ENCODE data around the gene DLGAP1. TPM values are rescaled to one million over a fixed set of nuclear protein-coding genes. Genes with fewer than 3 reads are reported as not detected.

The DLGAP1 gene
- total and polyA plus RNA-seq, 2 experiments from 2014 or later, result 17.0 to 48.5 TPM

DNA sequence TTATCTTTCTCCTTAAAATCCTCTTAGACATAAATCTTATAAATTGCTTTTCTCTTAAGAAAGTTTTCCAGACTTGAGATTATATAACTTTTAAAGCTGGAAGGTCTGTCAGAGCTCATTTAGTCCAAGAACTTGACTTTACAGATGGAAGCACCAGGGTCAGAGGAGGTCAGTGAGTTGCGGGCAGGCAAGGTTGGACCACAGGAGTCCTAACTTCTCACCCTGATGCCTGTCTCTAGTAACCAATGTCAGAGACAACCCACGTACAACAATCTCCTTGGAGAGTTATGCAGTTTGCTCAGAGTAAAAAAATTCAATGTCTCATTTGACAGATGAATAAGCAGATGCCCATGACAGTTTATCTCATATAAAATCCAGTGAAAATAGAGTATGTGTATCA, 203.9 kb downstream of the DLGAP1 start:
- H3K27me3 ChIP-seq (ENCODE audit: insufficient read depth), result no peaks in the 10 kb centered on the region
- 0 out of 2 replicates have a peak, but pooled peaks cover 2% of the 10 kb centered on the region for H3K79me2 ChIP-seq (replicated peaks; ENCODE audit: insufficient read depth)
- 0 out of 2 replicates have a peak, but pooled peaks cover 7% of the 10 kb centered on the region for H3K4me1 ChIP-seq (ENCODE audit: insufficient read depth)
- no peaks in the 10 kb centered on the region for H3K9me2 ChIP-seq (ENCODE audit: insufficient read depth)
- peaks cover 47% of the 10 kb centered on the region for H3K4me1 Mint-ChIP-seq
- 0 out of 2 replicates have a peak, but pooled peaks cover 3% of the 10 kb centered on the region for H4K20me1 ChIP-seq (replicated peaks; ENCODE audit: insufficient read depth)
- no peaks in the 10 kb centered on the region for H3K36me3 Mint-ChIP-seq (ENCODE audit: low read depth)
- TF ChIP-seq JUNB (IDR thresholded peaks at IDR 0.05; ENCODE audit: unreplicated experiment), result no peak
- H3K4me3 ChIP-seq, result no peak overlapping the region
- H3K4me3 Mint-ChIP-seq, result no peak overlapping the region
- no peaks in the 10 kb centered on the region for H3F3A ChIP-seq (replicated peaks; ENCODE audit: low read depth)
- no peaks in the 10 kb centered on the region for H3K36me3 ChIP-seq (ENCODE audit: insufficient read depth)
- H3K27ac ChIP-seq (ENCODE audit: low read depth), result no peak overlapping the region
- H3K4me2 ChIP-seq, result no peak overlapping the region
- DNase-seq (ENCODE audit: low spot score) (no peak), ATAC-seq (no peak)
- no peak overlapping the region for H2AFZ ChIP-seq
- no peaks in the 10 kb centered on the region for H3K27me3 Mint-ChIP-seq (ENCODE audit: insufficient read depth, low read depth, poor library complexity)
- H3K9me3 Mint-ChIP-seq, result no peaks in the 10 kb centered on the region
- no peak overlapping the region for H3K27ac Mint-ChIP-seq

DNA sequence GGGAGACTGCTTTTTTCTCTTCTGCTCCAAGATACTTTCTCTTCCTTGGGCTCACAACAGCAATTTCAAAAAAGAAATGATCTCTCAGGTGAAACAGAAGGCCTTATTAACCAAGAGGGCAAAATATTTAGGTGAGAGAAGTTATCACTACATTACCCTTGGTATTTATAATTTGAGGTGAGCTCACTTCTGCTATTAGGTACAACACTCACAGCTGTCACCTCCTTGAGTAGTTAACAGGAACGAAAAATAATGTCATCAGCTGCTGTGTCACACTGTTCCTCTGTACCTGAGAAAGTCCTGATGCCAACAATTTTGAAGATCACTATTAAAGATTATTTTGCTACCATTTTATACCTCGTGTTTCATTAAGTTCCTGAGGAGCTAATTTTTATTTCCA, 205.0 kb downstream of the DLGAP1 start:
- no peaks in the 10 kb centered on the region for H3K36me3 ChIP-seq (ENCODE audit: insufficient read depth)
- H3K4me2 ChIP-seq, result no peak overlapping the region
- H3K79me2 ChIP-seq (replicated peaks; ENCODE audit: insufficient read depth), result 0 out of 2 replicates have a peak, but pooled peaks cover 2% of the 10 kb centered on the region
- no peaks in the 10 kb centered on the region for H3K27me3 ChIP-seq (ENCODE audit: insufficient read depth)
- no peak for ATAC-seq
- H2AFZ ChIP-seq, result no peak overlapping the region
- Mint-ChIP-seq H3K36me3 (ENCODE audit: low read depth) (no peaks in the 10 kb centered on the region), H3K4me1 (peaks cover 45% of the 10 kb centered on the region), H3K9me3 (no peaks in the 10 kb centered on the region), H3K27me3 (ENCODE audit: insufficient read depth, low read depth, poor library complexity) (no peaks in the 10 kb centered on the region), H3K4me3 (no peak overlapping the region), H3K27ac (no peak overlapping the region)
- no peak overlapping the region for H3K27ac ChIP-seq (ENCODE audit: low read depth)
- 0 out of 2 replicates have a peak, but pooled peaks cover 3% of the 10 kb centered on the region for H4K20me1 ChIP-seq (replicated peaks; ENCODE audit: insufficient read depth)
- H3K9me2 ChIP-seq (ENCODE audit: insufficient read depth), result no peaks in the 10 kb centered on the region
- no peak for DNase-seq (ENCODE audit: low spot score)
- H3K4me3 ChIP-seq, result no peak overlapping the region
- 0 out of 2 replicates have a peak, but pooled peaks cover 7% of the 10 kb centered on the region for H3K4me1 ChIP-seq (ENCODE audit: insufficient read depth)
- H3F3A ChIP-seq (replicated peaks; ENCODE audit: low read depth), result no peaks in the 10 kb centered on the region
- no peak for TF ChIP-seq EZH2 (IDR thresholded peaks at IDR 0.05; ENCODE audit: low read depth, unreplicated experiment)
- no peak for TF ChIP-seq CREB1 (CRISPR knock-in tag; IDR thresholded peaks at IDR 0.05; ENCODE audit: low read depth)
- TF ChIP-seq, protein P1, sequence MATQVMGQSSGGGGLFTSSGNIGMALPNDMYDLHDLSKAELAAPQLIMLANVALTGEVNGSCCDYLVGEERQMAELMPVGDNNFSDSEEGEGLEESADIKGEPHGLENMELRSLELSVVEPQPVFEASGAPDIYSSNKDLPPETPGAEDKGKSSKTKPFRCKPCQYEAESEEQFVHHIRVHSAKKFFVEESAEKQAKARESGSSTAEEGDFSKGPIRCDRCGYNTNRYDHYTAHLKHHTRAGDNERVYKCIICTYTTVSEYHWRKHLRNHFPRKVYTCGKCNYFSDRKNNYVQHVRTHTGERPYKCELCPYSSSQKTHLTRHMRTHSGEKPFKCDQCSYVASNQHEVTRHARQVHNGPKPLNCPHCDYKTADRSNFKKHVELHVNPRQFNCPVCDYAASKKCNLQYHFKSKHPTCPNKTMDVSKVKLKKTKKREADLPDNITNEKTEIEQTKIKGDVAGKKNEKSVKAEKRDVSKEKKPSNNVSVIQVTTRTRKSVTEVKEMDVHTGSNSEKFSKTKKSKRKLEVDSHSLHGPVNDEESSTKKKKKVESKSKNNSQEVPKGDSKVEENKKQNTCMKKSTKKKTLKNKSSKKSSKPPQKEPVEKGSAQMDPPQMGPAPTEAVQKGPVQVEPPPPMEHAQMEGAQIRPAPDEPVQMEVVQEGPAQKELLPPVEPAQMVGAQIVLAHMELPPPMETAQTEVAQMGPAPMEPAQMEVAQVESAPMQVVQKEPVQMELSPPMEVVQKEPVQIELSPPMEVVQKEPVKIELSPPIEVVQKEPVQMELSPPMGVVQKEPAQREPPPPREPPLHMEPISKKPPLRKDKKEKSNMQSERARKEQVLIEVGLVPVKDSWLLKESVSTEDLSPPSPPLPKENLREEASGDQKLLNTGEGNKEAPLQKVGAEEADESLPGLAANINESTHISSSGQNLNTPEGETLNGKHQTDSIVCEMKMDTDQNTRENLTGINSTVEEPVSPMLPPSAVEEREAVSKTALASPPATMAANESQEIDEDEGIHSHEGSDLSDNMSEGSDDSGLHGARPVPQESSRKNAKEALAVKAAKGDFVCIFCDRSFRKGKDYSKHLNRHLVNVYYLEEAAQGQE (IDR thresholded peaks at IDR 0.05; ENCODE audit: unreplicated experiment), result no peak
- no peak for TF ChIP-seq STAT1 (IDR thresholded peaks at IDR 0.05; ENCODE audit: unreplicated experiment)
- TF ChIP-seq NANOG (IDR thresholded peaks at IDR 0.05; ENCODE audit: borderline replicate concordance), result no peak
- no peak for TF ChIP-seq JUNB (IDR thresholded peaks at IDR 0.05; ENCODE audit: unreplicated experiment)
- no peak for TF ChIP-seq ZNF331 (CRISPR knock-in tag; IDR thresholded peaks at IDR 0.05; ENCODE audit: low read depth)
- TF ChIP-seq, protein P2, sequence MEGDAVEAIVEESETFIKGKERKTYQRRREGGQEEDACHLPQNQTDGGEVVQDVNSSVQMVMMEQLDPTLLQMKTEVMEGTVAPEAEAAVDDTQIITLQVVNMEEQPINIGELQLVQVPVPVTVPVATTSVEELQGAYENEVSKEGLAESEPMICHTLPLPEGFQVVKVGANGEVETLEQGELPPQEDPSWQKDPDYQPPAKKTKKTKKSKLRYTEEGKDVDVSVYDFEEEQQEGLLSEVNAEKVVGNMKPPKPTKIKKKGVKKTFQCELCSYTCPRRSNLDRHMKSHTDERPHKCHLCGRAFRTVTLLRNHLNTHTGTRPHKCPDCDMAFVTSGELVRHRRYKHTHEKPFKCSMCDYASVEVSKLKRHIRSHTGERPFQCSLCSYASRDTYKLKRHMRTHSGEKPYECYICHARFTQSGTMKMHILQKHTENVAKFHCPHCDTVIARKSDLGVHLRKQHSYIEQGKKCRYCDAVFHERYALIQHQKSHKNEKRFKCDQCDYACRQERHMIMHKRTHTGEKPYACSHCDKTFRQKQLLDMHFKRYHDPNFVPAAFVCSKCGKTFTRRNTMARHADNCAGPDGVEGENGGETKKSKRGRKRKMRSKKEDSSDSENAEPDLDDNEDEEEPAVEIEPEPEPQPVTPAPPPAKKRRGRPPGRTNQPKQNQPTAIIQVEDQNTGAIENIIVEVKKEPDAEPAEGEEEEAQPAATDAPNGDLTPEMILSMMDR (conservative IDR thresholded peaks at IDR 0.05; ENCODE audit: low read depth in 2 of 2), result no peak
- no peak for TF ChIP-seq ZNF114 (CRISPR knock-in tag; IDR thresholded peaks at IDR 0.05)
- TF ChIP-seq EZH2phosphoT487 (IDR thresholded peaks at IDR 0.05; ENCODE audit: unreplicated experiment), result no peak
- TF ChIP-seq, protein P3, sequence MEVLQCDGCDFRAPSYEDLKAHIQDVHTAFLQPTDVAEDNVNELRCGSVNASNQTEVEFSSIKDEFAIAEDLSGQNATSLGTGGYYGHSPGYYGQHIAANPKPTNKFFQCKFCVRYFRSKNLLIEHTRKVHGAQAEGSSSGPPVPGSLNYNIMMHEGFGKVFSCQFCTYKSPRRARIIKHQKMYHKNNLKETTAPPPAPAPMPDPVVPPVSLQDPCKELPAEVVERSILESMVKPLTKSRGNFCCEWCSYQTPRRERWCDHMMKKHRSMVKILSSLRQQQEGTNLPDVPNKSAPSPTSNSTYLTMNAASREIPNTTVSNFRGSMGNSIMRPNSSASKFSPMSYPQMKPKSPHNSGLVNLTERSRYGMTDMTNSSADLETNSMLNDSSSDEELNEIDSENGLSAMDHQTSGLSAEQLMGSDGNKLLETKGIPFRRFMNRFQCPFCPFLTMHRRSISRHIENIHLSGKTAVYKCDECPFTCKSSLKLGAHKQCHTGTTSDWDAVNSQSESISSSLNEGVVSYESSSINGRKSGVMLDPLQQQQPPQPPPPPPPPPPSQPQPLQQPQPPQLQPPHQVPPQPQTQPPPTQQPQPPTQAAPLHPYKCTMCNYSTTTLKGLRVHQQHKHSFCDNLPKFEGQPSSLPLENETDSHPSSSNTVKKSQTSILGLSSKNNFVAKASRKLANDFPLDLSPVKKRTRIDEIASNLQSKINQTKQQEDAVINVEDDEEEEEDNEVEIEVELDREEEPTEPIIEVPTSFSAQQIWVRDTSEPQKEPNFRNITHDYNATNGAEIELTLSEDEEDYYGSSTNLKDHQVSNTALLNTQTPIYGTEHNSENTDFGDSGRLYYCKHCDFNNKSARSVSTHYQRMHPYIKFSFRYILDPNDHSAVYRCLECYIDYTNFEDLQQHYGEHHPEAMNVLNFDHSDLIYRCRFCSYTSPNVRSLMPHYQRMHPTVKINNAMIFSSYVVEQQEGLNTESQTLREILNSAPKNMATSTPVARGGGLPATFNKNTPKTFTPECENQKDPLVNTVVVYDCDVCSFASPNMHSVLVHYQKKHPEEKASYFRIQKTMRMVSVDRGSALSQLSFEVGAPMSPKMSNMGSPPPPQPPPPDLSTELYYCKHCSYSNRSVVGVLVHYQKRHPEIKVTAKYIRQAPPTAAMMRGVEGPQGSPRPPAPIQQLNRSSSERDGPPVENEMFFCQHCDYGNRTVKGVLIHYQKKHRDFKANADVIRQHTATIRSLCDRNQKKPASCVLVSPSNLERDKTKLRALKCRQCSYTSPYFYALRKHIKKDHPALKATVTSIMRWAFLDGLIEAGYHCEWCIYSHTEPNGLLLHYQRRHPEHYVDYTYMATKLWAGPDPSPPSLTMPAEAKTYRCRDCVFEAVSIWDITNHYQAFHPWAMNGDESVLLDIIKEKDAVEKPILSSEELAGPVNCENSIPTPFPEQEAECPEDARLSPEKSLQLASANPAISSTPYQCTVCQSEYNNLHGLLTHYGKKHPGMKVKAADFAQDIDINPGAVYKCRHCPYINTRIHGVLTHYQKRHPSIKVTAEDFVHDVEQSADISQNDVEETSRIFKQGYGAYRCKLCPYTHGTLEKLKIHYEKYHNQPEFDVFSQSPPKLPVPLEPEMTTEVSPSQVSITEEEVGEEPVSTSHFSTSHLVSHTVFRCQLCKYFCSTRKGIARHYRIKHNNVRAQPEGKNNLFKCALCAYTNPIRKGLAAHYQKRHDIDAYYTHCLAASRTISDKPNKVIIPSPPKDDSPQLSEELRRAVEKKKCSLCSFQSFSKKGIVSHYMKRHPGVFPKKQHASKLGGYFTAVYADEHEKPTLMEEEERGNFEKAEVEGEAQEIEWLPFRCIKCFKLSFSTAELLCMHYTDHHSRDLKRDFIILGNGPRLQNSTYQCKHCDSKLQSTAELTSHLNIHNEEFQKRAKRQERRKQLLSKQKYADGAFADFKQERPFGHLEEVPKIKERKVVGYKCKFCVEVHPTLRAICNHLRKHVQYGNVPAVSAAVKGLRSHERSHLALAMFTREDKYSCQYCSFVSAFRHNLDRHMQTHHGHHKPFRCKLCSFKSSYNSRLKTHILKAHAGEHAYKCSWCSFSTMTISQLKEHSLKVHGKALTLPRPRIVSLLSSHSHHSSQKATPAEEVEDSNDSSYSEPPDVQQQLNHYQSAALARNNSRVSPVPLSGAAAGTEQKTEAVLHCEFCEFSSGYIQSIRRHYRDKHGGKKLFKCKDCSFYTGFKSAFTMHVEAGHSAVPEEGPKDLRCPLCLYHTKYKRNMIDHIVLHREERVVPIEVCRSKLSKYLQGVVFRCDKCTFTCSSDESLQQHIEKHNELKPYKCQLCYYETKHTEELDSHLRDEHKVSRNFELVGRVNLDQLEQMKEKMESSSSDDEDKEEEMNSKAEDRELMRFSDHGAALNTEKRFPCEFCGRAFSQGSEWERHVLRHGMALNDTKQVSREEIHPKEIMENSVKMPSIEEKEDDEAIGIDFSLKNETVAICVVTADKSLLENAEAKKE (CRISPR knock-in tag; IDR thresholded peaks at IDR 0.05), result no peak

Data from GM23338 (cell line).